GM18907 (cell line): Measurements from ENCODE around the gene VPS26B.
A peak's percentile ranks its signal among the peaks of the same experiment; 100 is the strongest.
"Not testable (repeated sequence)": the region's sequence is repeated elsewhere in the genome, so short reads cannot be mapped to it uniquely, and the experiment has no call there.

ENCODE experiments used
- ATAC-seq: cut with Tn5 transposase; IDR thresholded peaks from one replicate; pipeline ENCODE4 v1.9.1; 2021; ENCODE audit warnings: mild to moderate bottlenecking, moderate library complexity; ENCODE audit not compliant: unreplicated experiment

VPS26B gene

DNA sequence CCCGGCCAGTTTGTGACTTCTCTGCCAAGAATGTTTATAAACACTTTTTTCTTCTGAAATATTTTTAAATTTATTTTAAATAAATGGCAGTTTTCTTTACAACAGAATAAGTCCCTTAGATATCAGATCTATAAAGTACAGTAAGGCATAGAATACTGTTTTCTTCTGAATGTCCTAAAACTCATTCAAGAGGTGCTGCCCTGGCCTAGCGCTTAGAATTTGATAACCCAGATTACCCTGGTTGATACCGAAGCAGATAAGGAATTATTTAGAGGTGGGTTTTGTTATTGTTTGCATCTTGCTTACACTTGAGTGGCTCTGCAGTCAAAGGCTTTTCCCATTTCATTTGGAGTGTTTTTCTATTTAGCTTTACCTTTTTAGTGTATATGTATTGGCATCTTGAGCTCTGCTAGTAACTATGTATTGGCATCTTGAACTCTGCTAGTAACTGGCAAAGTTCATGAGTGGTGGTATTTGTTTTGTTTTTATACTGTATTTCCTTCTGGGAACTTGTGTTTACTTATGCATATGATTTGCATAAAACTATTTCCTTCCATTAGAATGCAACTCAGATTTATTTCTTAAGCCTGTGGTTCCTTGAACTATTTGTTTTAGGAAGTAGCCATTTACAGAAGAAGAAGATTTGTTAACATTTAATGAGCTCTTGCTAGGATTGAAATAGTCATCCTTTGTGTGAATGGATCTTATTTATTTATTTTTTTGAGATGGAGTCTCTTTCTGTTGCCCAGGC, 30.1 kb downstream of the VPS26B start:
- ATAC-seq = no peak

DNA sequence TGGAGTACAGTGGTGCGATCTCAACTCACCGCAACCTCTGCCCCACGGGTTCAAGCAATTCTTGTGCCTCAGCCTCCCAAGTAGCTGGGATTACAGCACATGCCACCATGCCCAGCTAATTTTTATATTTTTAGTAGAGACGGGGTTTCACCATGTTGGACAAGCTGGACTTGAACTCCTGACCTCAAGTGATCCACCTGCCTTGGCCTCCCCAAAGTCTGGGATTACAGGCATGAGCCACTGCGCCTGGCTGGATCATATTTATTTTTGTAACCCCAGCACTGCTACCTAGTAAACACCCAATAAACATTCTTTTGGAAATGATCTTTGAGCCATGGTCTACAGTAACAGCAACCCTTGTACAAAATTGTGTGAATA, 30.7 kb downstream of the VPS26B start:
- ATAC-seq = not testable (repeated sequence)

DNA sequence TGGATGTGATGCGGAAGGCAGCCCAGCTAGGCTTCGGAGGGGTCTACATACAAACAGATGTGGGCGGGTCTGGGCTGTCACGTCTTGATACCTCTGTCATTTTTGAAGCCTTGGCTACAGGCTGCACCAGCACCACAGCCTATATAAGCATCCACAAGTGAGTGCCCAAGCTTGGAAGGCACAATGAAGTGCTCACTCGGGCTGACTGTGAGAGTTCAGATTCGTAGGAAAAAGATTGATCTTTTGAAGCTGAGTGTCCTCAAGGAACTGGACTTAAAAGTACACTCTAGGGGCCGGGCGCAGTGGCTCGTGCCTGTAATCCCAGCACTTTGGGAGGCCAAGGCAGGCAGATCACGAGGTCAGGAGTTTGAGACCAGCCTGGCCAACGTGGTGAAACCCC, 32.6 kb downstream of the VPS26B start:
- ATAC-seq = no peak

DNA sequence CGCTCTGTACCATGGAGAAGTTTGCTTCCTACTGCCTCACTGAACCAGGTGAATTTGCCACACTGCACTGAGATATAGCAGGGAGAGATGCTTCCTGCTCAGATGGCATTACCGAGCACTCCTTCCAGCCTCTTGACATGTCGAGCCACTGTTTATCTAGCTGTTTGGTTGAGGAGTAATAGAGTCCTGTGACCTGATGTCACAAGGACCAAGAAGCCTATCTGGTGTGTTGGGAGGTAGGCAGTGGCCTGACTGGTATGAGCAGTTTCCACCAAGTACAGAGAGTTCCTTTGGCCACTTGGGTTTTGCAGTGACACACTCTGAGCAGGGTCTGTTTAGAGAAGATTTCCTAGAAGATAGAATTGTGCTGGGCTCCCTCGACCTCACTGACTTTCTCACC, 34.1 kb downstream of the VPS26B start:
- no peak for ATAC-seq

DNA sequence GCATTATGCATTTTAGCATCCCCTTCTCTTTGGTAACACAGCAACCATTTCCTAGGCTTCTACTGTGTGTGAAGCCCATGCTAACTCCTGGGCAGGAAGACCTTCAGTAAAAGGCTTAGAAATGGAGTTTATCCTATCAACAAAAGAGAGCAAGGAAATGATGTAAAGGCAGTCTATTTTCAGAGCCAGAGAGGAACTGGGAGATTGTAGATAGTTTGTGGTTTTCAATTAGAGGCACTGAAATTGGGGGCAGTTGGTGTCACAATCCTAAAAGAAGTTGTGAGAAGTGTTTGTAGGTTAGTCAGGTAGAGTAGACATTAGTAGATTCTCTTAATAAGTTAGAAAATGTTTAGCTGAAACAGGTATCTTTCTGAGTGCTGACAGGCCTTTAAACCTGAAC, 36.0 kb downstream of the VPS26B start:
- ATAC-seq = no peak

DNA sequence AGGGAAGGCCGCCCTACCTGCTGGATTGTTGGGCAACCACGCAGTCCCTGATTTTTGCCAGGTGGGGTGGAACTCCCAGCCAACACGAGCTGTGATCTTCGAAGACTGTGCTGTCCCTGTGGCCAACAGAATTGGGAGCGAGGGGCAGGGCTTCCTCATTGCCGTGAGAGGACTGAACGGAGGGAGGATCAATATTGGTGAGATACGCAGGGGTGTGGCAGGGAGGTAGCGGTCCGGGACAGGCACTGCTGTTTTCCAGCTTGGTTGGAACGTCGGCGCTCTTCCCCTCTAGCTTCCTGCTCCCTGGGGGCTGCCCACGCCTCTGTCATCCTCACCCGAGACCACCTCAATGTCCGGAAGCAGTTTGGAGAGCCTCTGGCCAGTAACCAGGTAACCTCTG, 36.5 kb downstream of the VPS26B start:
- ATAC-seq = no peak

DNA sequence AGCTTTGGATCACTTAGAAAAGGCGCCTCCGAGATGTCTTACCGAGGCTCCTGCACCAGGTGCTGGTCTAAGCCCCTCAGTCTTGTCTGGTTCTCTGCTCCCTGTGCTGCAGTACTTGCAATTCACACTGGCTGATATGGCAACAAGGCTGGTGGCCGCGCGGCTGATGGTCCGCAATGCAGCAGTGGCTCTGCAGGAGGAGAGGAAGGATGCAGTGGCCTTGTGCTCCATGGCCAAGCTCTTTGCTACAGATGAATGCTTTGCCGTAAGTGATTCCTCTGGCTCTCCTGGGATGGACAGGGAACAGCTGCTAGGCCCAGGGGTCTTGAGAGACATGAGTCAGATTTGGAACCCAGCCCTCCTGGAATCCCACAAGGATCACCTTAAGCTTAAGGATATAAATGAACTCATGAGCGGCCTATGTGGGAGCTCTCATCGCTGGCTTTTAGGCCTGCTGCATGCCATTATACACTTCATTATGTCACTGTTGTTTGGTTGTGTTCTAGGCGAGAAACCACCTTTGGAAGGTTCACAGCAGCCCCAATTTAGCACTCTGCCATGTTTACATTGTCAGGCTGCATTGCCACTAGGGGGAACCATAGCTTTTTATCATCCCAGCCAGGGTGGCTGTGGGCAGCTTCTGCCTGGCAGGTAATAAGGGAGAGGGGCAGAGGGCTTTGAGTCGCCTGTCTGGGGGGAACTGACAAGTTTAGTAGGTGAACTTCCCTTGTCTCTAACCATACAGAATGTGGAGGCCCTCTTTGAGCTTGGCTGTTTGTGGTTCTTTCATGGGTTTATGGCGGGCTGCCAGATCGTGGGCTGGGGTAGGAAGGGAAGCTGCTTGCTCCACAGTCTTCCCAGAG, 37.4 kb downstream of the VPS26B start:
- ATAC-seq = no peak

DNA sequence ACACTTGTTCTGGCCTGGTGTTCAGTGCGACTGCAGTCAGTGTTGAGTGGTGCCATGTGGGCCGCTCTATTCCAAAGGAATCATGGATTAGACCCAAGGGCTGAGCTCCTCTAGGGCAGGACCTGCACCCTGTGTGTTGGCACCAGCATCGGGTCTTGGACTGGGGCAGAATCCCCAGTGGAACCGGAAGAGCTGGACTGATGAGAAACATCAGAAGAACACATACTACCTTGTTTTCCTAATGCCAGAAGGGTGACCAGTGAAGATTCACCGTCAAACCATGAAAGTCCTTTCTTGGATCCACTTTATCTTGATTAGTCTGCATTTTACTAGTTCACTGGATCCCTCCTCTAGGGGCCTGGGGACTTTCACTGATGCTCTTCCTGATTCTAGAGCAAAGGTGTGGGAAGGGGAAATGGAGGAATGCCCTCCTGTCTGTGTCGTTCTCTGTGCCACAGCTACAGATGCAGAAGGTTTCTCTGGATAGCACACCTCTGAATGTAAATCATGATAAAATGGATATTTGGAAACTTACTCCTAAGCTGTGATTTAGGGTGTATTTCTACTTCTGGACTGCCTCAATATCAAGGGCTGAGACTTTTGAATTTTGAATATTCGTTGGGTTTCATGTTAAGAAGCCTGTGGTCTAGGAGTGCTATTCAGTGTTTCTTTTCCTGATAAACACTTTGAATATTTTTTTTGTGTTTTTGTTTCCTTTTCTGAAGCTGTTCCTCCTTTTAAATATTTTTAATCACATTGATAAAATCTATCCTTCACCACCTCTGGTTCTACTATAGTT, 40.7 kb downstream of the VPS26B start:
- ATAC-seq = no peak

DNA sequence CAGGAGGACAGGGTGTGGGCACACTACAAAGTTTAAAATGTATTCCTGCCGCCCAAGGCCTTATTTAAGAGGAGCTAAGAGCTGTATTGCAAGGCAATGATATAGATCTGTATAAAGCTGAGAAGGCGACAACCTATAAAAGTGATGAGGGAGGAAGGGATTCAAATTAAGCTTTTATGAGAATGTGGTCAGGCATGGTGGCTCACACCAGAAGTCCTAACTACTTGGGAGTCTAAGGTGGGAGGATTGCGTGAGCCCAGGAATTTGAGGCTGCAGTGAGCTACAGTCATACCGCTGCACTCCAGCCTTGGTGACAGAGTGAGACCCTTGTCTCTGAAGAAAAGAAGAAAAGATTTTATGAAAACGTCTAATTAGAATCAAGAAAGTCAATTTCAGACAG, 42.0 kb downstream of the VPS26B start:
- ATAC-seq = no peak

DNA sequence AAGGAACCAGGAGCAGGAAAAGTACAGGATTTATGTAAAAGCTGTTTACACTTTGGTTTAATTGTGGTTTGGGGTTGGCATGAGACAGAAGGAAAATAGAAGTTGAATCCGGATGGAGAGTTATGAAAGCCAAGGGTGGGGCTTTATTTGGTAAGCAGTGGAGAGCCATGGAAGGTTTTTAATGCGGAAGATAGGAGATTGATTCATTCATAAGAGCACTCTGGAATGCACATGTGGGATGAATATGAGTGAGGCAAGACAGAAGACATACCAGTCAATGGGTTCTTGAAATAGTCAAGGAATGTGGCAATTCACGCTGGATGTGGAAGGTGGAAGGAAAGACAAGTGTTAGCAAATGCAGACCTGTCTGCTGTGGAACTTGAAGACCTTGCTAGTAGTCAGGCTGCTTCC, 42.4 kb downstream of the VPS26B start:
- ATAC-seq = no peak

DNA sequence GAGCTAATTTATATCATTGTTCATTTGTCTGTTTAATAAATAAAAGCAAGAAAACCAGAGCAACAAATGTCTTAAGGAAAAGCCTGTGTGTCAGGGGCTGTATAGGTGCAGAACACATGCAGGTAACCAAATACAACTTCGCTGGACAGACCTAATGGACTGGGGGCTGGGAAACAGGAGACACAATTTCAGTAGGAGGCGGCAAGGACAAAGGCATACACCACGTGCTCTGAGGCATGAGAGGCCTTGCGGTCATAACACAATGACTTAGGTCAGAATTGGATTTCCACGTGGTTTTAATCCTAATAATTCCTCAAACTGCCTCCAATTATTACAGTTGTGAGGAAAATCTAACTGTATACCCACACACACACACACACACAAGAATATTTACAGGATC, 43.0 kb downstream of the VPS26B start:
- no peak for ATAC-seq

DNA sequence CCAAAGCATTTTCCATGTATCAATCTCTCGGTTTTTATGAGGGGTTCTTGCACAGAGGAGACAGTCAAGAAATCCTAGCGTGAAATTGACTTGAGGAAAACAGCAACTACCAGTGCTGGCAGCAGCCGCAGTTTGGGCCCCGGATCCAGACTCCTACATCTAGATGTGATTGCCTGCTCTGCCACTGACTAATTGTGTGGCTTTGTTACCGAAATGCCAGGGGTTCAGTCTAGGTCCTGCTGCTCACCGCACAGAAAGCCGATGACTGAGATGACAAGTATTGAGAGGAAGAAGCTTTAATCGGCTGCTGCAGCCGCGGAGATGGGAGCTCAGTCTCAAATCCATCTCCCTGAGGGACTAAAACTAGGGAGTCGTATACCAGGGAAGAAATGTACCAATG, 43.5 kb downstream of the VPS26B start:
- no peak for ATAC-seq

DNA sequence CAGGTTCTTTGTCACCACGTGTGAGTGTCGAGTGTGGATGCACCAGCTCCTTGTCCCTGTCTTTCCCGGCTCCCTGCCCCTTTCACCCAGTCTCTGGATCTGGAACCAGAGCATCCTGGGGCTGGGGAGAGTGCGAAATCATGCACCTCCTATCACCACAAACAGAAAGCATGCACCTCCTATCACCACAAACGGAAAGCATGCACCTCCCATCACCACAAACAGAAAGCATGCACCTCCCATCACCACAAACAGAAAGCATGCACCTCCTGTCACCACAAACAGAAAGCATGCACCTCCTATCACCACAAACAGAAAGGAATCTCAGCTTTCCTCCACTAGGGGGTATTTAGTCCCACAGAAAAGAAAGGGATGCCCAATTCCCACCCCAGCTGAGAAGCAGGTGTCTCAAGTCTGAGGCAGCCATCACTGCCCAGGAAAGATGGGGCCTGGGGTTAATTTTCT, 45.8 kb downstream of the VPS26B start:
- ATAC-seq = no peak

DNA sequence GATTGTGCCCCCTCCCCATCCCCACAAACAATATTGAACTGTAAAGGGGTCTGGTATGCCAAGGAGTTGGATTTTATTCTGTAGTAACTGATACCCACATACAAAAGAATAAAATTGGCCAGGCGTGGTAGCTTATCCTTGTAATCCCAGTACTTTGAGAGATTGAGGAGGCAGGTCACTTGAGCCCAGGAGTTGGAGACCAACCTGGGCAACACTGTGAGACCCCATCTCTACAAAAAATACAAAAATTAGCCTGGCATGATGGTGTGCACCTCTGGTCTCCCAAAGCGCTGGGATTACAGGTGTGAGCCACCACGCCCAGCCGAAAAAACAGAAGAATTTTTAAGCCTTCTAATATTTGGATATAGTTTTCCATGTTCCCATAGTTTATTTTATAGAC, 47.5 kb downstream of the VPS26B start:
- ATAC-seq = no peak

DNA sequence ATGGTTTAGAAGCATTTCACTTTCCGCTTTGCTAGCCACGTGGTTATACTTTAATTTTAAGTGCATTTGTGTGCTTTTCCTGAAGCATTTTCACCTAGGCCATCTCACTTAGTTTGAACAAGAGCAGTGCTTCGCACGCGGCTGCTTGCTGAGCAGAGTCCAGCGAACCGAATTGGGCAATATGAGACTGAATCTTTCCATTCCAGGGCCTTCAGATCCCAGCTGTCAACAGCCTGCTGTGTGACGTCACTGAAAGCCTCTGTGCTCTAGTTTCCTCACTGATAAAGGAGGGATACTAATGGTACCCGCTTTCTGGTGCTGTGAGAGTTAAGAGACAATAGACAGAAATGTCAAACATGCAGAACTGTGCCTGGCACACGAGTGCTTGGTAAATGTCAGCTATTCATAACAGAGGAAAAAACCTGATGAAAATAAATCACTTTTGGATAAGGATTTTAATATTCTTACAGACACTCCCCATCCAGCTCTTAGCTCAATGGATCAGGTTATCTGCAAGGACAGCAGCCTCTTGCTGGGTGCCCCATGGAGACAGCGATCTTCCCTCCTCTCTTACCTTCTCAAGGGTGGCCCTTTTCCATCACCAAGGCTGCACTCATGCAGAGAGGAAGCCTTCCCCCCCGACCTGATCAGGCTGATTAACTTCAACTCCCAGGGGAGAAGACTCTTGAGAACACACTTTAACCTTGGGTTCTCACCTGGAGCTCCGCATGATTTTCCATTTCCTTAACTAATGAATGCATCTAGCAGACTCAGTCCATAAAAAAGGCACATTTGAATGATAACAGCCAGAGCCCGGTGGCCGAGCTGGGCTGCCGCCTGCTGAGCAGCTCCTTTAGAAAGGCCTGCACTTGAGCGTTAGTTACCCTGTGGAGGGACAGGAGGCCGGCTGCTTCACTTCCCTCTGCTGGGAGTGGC, 48.2 kb downstream of the VPS26B start:
- ATAC-seq = no peak

DNA sequence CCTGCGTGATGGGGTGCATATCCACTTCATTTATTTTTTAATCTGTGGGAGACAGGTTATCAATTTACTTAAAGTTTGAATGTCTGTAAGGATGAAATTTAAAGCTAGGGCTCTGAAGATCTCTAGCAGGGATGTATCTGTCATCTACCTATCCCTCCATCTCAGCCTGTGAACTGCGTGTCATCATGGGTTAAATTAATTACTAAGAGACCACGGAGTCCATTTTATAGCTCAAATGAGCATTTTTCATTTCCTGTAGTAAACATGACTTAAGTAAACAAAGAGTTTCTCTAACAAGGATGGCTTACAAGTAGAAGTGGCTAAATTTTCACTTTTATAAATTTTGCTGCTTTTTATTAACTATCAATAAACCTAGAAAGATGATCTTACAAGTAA, 48.8 kb downstream of the VPS26B start:
- no peak for ATAC-seq

DNA sequence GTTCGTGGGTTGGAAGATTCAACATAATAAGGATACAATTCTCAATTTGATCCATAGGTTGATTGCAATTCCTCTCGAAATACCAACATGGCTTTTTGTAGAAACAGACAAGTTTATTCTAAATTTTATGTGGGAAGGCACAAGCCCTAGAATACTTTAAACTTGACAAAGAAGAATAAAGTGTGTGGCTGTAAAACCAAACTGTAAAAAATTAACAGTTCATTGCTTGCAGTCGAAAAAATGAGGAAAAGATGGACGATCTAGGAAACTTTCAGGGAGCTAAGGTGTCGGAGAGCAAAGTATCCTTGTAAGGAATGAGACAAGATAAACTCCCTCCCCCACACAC, 50.7 kb downstream of the VPS26B start:
- no peak for ATAC-seq

DNA sequence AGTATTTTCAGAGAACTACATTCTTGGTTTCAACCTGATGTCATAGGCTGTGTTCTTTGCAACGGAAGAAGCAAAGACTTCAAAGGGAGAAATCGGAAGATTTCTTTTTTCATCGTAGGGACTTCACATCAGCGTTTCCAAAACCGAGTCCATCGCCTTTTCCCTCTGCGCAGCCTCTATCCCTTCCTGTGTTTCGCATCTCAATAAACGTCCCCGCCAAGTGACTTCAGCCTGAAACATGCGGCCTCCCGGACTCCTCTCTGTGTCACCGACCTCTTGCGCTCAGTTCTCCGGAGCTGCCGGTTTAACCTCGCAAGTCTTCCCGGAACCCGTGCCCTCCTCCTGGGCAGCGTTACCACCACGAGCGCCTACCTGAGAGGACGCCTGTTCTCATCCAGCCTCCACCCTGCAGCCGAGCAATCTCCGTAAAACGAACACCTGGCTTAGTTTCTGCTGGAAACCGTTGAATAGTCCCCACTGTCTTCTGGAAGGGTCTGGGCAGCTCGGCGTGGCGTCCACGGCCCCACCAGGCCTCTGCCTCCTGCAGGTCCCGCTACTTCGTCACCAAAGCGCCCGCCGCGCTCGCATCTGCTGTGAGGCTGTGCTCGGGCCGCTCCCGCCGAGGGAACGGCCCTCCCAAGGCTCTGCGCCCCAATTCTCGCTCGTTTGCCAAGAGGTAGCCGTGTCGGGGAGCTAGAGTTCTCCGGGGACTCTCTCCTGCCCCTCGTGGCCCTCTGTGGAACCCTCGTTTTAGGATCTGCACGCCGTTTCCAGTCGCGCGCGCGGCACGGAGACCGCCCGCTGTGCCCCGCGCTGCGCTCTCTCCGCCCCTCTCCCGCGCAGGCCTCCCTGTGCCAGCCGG, 51.3 kb downstream of the VPS26B start, which contains the start of gene GLB1L3:
Gene GLB1L3, plus strand, starts transcription at position 846 of the 862 bp plus-strand sequence. CDS start 362 bp downstream, outside the sequence.
- ATAC-seq = peak; percentile 71

DNA sequence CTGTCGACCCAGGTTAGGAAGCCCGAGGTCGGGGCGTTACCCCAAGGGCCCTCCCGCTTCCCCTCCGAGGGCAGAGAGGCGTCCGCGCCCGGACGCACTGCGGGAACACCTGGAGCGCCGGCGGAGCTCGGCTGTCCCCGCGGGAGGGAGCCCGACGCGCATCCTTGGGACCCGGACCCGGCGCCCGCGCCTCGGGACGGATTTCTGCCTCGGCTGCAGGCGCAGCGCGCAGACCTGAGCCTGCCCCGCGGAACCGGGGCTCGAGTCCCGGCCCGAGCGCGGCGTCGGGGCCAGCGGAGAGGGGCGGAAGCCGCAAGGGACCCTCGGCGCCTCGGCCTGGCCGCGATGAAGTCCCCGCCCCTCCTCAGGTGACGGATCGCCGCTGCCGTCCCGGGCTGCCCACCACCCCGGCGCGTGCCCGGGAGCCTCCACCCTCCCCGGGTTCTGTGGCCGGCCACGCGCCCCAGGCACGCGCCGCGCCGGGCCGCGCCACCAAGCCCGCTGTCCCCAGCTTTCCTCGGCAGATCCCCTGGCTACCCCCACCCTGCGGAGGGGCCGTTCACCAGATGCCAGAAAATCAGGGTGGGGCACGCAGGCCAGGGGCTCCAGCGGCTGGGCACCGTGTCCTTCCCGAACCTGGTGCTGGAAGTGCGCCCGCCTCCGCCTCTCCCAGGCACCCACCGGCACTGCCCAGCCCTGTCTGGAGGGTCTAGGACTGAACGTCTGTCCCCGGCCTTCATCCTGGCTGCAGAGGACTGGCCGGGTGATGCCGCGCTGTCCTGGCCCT, 52.1 kb downstream of the VPS26B start:
- peak; percentile 25 for ATAC-seq
